OCI-LY7 (cell line): ENCODE results near the gene FAT4. TPM values are rescaled to one million over a fixed set of nuclear protein-coding genes. Genes with fewer than 3 reads are reported as not detected.

Source experiments
- BruUV-seq: library from RNA; stranded (reverse); fragments of 400-500 nt; replicated peaks from 2 replicates; lab custom pipeline; 2021; lab: Mats Ljungman, UMichigan
- CTCF ChIA-PET: fragments of 300-600 bp; sonication (Branson Sonifier 250); formaldehyde crosslinking; loops from one replicate; lab custom pipeline; 2022; ENCODE audit warnings: antibody characterized with exemption; ENCODE audit not compliant: unreplicated experiment; lab: Charles Lee
- POLR2A ChIA-PET: fragments of 300-600 bp; sonication (Branson Sonifier 250); formaldehyde crosslinking; loops from one replicate; lab custom pipeline; 2022; ENCODE audit warnings: antibody characterized with exemption; lab: Charles Lee
- DNase-seq: peaks from one replicate; pipeline ENCODE4 v3.0.0-alpha.2; 2015; ENCODE audit warnings: low spot score
- H2AFZ ChIP-seq: fragments of 200-600 bp; sonication (generic), shearing (Covaris generic); 2 replicates; pipeline ENCODE4 v1.6.1; 2014; ENCODE audit warnings: mild to moderate bottlenecking, antibody characterized with exemption, low read length, moderate library complexity
- H3K27ac ChIP-seq: fragments of 200-600 bp; sonication (generic); 2 replicates; pipeline ENCODE4 v1.5.1; 2014; ENCODE audit warnings: mixed run types, low read depth, mild to moderate bottlenecking, moderate library complexity, low read length, inconsistent platforms; ENCODE audit not compliant: poor library complexity, severe bottlenecking
- H3K36me3 ChIP-seq: fragments of 200-600 bp; sonication (generic); 2 replicates; pipeline ENCODE4 v1.6.1; 2014; ENCODE audit warnings: mild to moderate bottlenecking, antibody characterized with exemption, low read length, moderate library complexity, mixed read lengths; ENCODE audit not compliant: insufficient read depth
- H3K4me1 ChIP-seq: fragments of 200-600 bp; sonication (generic); 2 replicates; pipeline ENCODE4 v1.5.1; 2014; ENCODE audit warnings: mild to moderate bottlenecking, low read length; ENCODE audit not compliant: insufficient read depth, poor library complexity, severe bottlenecking
- H3K4me2 ChIP-seq: fragments of 200-600 bp; sonication (generic); 2 replicates; pipeline ENCODE4 v1.6.1; 2014; ENCODE audit warnings: mild to moderate bottlenecking, low read length
- H3K4me3 ChIP-seq: fragments of 200-600 bp; sonication (generic); 2 replicates; pipeline ENCODE4 v1.5.1; 2014; ENCODE audit warnings: mild to moderate bottlenecking, low read depth, low read length; ENCODE audit not compliant: poor library complexity, severe bottlenecking
- H3K79me2 ChIP-seq: fragments of 200-600 bp; sonication (generic); 2 replicates; pipeline ENCODE4 v1.6.1; 2016; ENCODE audit warnings: low read depth, mild to moderate bottlenecking, low read length, moderate library complexity, mixed read lengths; ENCODE audit not compliant: insufficient read depth
- H3K9me2 ChIP-seq: fragments of 200-600 bp; sonication (generic); 2 replicates; pipeline ENCODE4 v1.6.1; 2016; ENCODE audit warnings: mild to moderate bottlenecking, low read length, mixed read lengths; ENCODE audit not compliant: insufficient read depth
- H3K9me3 ChIP-seq: fragments of 200-600 bp; sonication (generic); 2 replicates; pipeline ENCODE4 v1.6.1; 2014; ENCODE audit warnings: mild to moderate bottlenecking, mixed run types, low read length, mixed read lengths
- H4K20me1 ChIP-seq: fragments of 200-600 bp; sonication (generic); 2 replicates; pipeline ENCODE4 v1.6.1; 2014; ENCODE audit warnings: mild to moderate bottlenecking, antibody characterized with exemption, low read length, moderate library complexity, mixed read lengths; ENCODE audit not compliant: insufficient read depth
- CTCF ChIP-seq: fragments of 200-600 bp; sonication (generic); conservative IDR thresholded peaks from 2 replicates; pipeline ENCODE4 v1.5.1; 2014; ENCODE audit warnings: mild to moderate bottlenecking, antibody characterized with exemption, low read length, moderate library complexity, mixed read lengths
- EZH2phosphoT487 ChIP-seq: fragments of 200-600 bp; sonication (generic); IDR thresholded peaks from 2 replicates; pipeline ENCODE4 v1.6.1; 2018; ENCODE audit warnings: low read depth, borderline replicate concordance, mild to moderate bottlenecking, mixed run types, antibody characterized with exemption, low read length, moderate library complexity, mixed read lengths
- intact Hi-C: fragments of 100-400 bp; cut with micrococcal nuclease; formaldehyde crosslinking; loops from one replicate; pipeline ENCODE4 v1.10.0; 2022; ENCODE audit not compliant: unreplicated experiment
- total RNA-seq, 2 experiments: library from RNA; depleted of rRNA in 1 of 2; stranded (reverse); fragments of >200 nt in 1 of 2; shearing (Covaris generic) in 1 of 2; gene quantifications; 2 replicates each; pipeline ENCODE4 v1.2.3, GENCODE V29; 2014 to 2022

The FAT4 gene
- total RNA-seq, 2 experiments from 2014 or later, result not detected

DNA sequence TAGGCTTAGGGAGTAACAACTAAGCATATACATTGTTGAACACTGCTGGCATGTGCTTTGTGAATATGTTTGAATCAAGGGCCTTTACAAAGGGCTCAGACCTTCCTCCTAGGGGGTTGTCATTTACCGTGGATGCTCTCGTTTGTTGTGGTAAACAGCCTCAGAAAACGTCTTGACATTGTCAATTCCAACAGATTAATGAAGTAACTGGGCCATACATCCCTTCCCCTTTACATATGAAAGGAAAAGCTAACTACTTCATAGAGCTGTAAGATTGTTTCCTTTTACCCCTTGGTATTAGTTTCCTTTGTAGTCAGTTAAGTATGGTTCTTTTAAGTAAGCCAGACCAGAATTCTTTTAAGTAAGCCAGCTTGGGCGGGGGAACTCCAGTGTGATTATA, 42.9 kb downstream of the FAT4 start:
- TF ChIP-seq CTCF (no peak), EZH2phosphoT487 (no peak)
- DNase-seq, result no peak
- Histone ChIP-seq H3K4me2 (no peak overlapping the region), H3K79me2 (no peaks in the 10 kb centered on the region), H3K27ac (no peak overlapping the region), H4K20me1 (no peaks in the 10 kb centered on the region), H3K9me2 (no peaks in the 10 kb centered on the region), H3K36me3 (no peaks in the 10 kb centered on the region), H2AFZ (no peak overlapping the region), H3K4me3 (no peak overlapping the region), H3K9me3 (no peaks in the 10 kb centered on the region), H3K4me1 (no peaks in the 10 kb centered on the region)
- ChIA-PET CTCF (no interaction called here), POLR2A (no interaction called here)
- intact Hi-C loops, result no loop called here
- BruUV-seq, result no TSS peak

DNA sequence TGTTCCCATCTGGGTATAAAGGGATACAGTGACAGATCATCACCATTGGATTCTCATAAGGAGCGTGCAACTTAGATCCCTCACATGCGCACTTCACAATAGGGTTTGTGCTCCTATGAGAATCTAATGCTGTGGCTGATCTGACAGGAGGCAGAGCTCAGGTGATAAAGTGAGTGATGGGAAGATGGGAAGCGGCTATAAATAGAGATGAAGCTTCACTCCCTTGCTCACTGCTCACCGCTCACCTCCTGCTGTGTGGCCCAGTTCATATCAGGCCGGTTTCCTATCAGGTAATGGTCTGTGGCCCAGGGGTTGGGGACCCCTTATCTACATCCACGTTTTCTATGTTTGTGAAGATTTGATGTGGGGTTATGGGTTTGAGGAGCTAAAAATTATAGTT, 43.7 kb downstream of the FAT4 start:
- ChIA-PET CTCF (no interaction called here), POLR2A (no interaction called here)
- Histone ChIP-seq H4K20me1 (no peaks in the 10 kb centered on the region), H3K4me1 (no peaks in the 10 kb centered on the region), H3K9me2 (no peaks in the 10 kb centered on the region), H2AFZ (no peak overlapping the region), H3K4me3 (no peak overlapping the region), H3K9me3 (no peaks in the 10 kb centered on the region), H3K36me3 (no peaks in the 10 kb centered on the region), H3K27ac (no peak overlapping the region), H3K79me2 (no peaks in the 10 kb centered on the region), H3K4me2 (no peak overlapping the region)
- no TSS peak for BruUV-seq
- intact Hi-C loops, result no loop called here
- TF ChIP-seq EZH2phosphoT487 (no peak), CTCF (no peak)
- DNase-seq, result no peak

- intact Hi-C loops, result no loop called here
- BruUV-seq, result no TSS peak
- Histone ChIP-seq H3K79me2 (no peaks in the 10 kb centered on the region), H4K20me1 (no peaks in the 10 kb centered on the region), H3K9me2 (no peaks in the 10 kb centered on the region), H3K4me2 (no peak overlapping the region), H3K4me1 (no peaks in the 10 kb centered on the region), H3K4me3 (no peak overlapping the region), H3K36me3 (no peaks in the 10 kb centered on the region), H2AFZ (no peak overlapping the region), H3K27ac (no peak overlapping the region), H3K9me3 (no peaks in the 10 kb centered on the region)
- DNase-seq, result no peak
- POLR2A ChIA-PET, result no interaction called here
- CTCF ChIA-PET, result no interaction called here
- no peak for TF ChIP-seq CTCF
- TF ChIP-seq EZH2phosphoT487, result no peak
These were observed 44.6 kb downstream of the FAT4 start for GRCh38 chr4:125359363-125359762.
